GM10266 (cell line): ENCODE measurements around the gene USP13.

Source experiments
- DNase-seq: peaks from one replicate; pipeline ENCODE4 v3.0.0; 2012; ENCODE audit errors: extremely low spot score
- CTCF ChIP-seq: IDR thresholded peaks from 2 replicates; pipeline ENCODE4 v1.5.1; 2012; ENCODE audit warnings: mild to moderate bottlenecking, low read depth; ENCODE audit not compliant: control insufficient read depth, insufficient read depth; ENCODE audit errors: missing control alignments

Gene USP13

GRCh38 chr3:179695672-179696313, 43.0 kb downstream of the USP13 start:
- no peak for TF ChIP-seq CTCF
- DNase-seq, result no peak

GRCh38 chr3:179697736-179698332, 45.0 kb downstream of the USP13 start:
- DNase-seq, result no peak
- TF ChIP-seq CTCF, result no peak

GRCh38 chr3:179700716-179701115, 47.9 kb downstream of the USP13 start:
- no peak for TF ChIP-seq CTCF
- DNase-seq, result no peak

- no peak for TF ChIP-seq CTCF
- no peak for DNase-seq
Observed at GRCh38 chr3:179701176-179701827, 48.5 kb downstream of the USP13 start.

- no peak for TF ChIP-seq CTCF
- no peak for DNase-seq
Observed at GRCh38 chr3:179702271-179702947, 49.6 kb downstream of the USP13 start.

- TF ChIP-seq CTCF, result no peak
- DNase-seq, result no peak
Observed at GRCh38 chr3:179703816-179704215, 51.0 kb downstream of the USP13 start.
